ENCODE data around the gene DOCK1. TPM values are rescaled to one million over a fixed set of nuclear protein-coding genes. Genes with fewer than 3 reads are reported as not detected.

DOCK1 gene
- total RNA-seq, 1 experiment from 2014 or later, result 82.2 TPM

DNA sequence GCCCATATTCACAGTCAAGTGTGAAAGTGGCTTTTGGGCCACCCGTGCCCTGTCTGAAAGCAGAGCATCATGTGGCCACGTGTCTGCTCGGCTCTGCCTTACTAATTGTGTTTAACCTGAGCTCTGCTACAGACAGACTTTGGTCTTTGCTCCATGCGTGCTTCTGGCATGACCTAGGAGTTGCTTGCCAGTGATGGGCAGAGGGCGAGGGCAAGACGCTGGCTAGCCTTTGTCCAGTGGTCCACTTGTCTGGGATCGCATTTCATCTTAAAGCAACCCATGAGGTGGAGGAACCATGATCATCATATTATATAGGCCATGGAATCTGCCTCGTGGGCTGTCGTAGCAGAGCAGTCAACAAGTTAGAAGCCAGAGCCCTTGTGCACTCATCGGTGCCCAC is 414.5 kb downstream of the DOCK1 start:
- Mint-ChIP-seq H3K27me3 (ENCODE audit: insufficient read depth, unreplicated experiment) (no peaks in the 10 kb centered on the region), H3K36me3 (ENCODE audit: insufficient read depth, unreplicated experiment) (no peaks in the 10 kb centered on the region), H3K4me3 (ENCODE audit: unreplicated experiment) (no peak overlapping the region), H3K4me1 (ENCODE audit: low read depth, unreplicated experiment) (no peaks in the 10 kb centered on the region), H3K27ac (ENCODE audit: unreplicated experiment) (no peak overlapping the region), H3K9me3 (ENCODE audit: unreplicated experiment) (no peaks in the 10 kb centered on the region)
- ChIA-PET CTCF (no interaction called here), POLR2A (no interaction called here)
- Histone ChIP-seq H3K36me3 (ENCODE audit: control insufficient read depth, insufficient read depth, low read length) (no peaks in the 10 kb centered on the region), H3K4me1 (no peaks in the 10 kb centered on the region), H3K4me3 (ENCODE audit: low read depth, low read length) (no peak overlapping the region), H3K27me3 (replicated peaks; ENCODE audit: control insufficient read depth, insufficient read depth, low read length) (no peaks in the 10 kb centered on the region), H3K9me3 (no peaks in the 10 kb centered on the region)
- intact Hi-C loops (cut with micrococcal nuclease; ENCODE audit: unreplicated experiment), result no loop called here
- no TSS peak for BruUV-seq (replicated peaks)
- TF ChIP-seq, protein P1, sequence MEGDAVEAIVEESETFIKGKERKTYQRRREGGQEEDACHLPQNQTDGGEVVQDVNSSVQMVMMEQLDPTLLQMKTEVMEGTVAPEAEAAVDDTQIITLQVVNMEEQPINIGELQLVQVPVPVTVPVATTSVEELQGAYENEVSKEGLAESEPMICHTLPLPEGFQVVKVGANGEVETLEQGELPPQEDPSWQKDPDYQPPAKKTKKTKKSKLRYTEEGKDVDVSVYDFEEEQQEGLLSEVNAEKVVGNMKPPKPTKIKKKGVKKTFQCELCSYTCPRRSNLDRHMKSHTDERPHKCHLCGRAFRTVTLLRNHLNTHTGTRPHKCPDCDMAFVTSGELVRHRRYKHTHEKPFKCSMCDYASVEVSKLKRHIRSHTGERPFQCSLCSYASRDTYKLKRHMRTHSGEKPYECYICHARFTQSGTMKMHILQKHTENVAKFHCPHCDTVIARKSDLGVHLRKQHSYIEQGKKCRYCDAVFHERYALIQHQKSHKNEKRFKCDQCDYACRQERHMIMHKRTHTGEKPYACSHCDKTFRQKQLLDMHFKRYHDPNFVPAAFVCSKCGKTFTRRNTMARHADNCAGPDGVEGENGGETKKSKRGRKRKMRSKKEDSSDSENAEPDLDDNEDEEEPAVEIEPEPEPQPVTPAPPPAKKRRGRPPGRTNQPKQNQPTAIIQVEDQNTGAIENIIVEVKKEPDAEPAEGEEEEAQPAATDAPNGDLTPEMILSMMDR (IDR thresholded peaks at IDR 0.05; ENCODE audit: insufficient read depth in 1 of 2, low read depth in 1 of 2, low read length in 1 of 2, severe bottlenecking in 1 of 2, unreplicated experiment in 1 of 2), result no peak
- no peak for DNase-seq

DNA sequence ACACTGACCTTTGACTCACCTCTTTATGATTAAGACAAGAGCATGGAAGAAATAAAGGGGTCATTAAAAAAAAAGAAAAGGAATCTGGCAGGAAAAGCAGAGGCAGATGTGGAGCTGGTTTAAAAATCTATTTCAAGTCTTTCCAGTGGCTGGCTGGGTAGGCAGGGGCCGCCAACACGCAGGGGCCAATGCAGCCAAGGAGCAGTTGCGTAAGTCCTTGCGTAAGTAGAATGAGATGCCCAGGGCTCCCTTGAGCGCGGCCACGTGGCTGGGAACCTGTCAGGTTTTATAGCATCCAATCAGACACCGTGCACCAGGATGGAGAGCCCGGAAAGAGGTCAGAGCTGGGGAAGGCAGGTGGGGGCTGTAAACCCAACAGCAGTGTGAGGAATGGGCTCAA is 414.9 kb downstream of the DOCK1 start:
- TF ChIP-seq, protein P1 (IDR thresholded peaks at IDR 0.05; ENCODE audit: insufficient read depth in 1 of 2, low read depth in 1 of 2, low read length in 1 of 2, severe bottlenecking in 1 of 2, unreplicated experiment in 1 of 2), result no peak
- intact Hi-C loops (cut with micrococcal nuclease; ENCODE audit: unreplicated experiment), result no loop called here
- ChIA-PET POLR2A (no interaction called here), CTCF (no interaction called here)
- no TSS peak for BruUV-seq (replicated peaks)
- Histone ChIP-seq H3K4me1 (no peaks in the 10 kb centered on the region), H3K36me3 (ENCODE audit: control insufficient read depth, insufficient read depth, low read length) (no peaks in the 10 kb centered on the region), H3K4me3 (ENCODE audit: low read depth, low read length) (no peak overlapping the region), H3K9me3 (no peaks in the 10 kb centered on the region), H3K27me3 (replicated peaks; ENCODE audit: control insufficient read depth, insufficient read depth, low read length) (no peaks in the 10 kb centered on the region)
- H3K27ac Mint-ChIP-seq (ENCODE audit: unreplicated experiment), result no peak overlapping the region
- DNase-seq, result no peak
- H3K36me3 Mint-ChIP-seq (ENCODE audit: insufficient read depth, unreplicated experiment), result no peaks in the 10 kb centered on the region
- no peaks in the 10 kb centered on the region for H3K9me3 Mint-ChIP-seq (ENCODE audit: unreplicated experiment)
- H3K4me1 Mint-ChIP-seq (ENCODE audit: low read depth, unreplicated experiment), result no peaks in the 10 kb centered on the region
- H3K4me3 Mint-ChIP-seq (ENCODE audit: unreplicated experiment), result no peak overlapping the region
- no peaks in the 10 kb centered on the region for H3K27me3 Mint-ChIP-seq (ENCODE audit: insufficient read depth, unreplicated experiment)

DNA sequence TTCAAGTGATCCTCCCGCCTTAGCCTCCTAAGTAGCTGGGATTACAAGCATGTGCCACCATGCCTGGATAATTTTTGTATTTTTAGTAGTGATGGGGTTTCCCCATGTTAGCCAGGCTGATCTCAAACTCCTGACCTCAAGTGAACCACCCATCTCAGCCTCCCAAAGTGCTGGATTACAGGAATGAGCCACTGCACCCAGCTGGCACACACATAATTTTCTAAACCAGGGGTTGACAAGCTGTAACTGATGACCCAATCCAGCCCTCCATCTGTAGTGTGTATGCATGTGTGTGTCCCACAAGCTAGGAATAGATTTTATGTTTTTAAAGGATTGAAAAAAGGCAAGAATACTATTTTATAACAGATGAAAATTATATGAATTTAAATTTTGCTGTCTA is 417.1 kb downstream of the DOCK1 start:
- no peak overlapping the region for H3K4me3 ChIP-seq (ENCODE audit: low read depth, low read length)
- H3K4me3 Mint-ChIP-seq (ENCODE audit: unreplicated experiment), result no peak overlapping the region
- no TSS peak for BruUV-seq (replicated peaks)
- TF ChIP-seq, protein P1 (IDR thresholded peaks at IDR 0.05; ENCODE audit: insufficient read depth in 1 of 2, low read depth in 1 of 2, low read length in 1 of 2, severe bottlenecking in 1 of 2, unreplicated experiment in 1 of 2), result no peak
- H3K36me3 ChIP-seq (ENCODE audit: control insufficient read depth, insufficient read depth, low read length), result no peaks in the 10 kb centered on the region
- ChIA-PET POLR2A (no interaction called here), CTCF (no interaction called here)
- H3K36me3 Mint-ChIP-seq (ENCODE audit: insufficient read depth, unreplicated experiment), result no peaks in the 10 kb centered on the region
- H3K27me3 ChIP-seq (replicated peaks; ENCODE audit: control insufficient read depth, insufficient read depth, low read length), result no peaks in the 10 kb centered on the region
- DNase-seq, result no peak
- intact Hi-C loops (cut with micrococcal nuclease; ENCODE audit: unreplicated experiment), result no loop called here
- H3K27me3 Mint-ChIP-seq (ENCODE audit: insufficient read depth, unreplicated experiment), result no peaks in the 10 kb centered on the region
- H3K9me3 ChIP-seq, result no peaks in the 10 kb centered on the region
- H3K4me1 ChIP-seq, result no peaks in the 10 kb centered on the region
- no peaks in the 10 kb centered on the region for H3K4me1 Mint-ChIP-seq (ENCODE audit: low read depth, unreplicated experiment)
- H3K9me3 Mint-ChIP-seq (ENCODE audit: unreplicated experiment), result no peaks in the 10 kb centered on the region
- no peak overlapping the region for H3K27ac Mint-ChIP-seq (ENCODE audit: unreplicated experiment)
